ENCODE results near the gene SOX2.

DNA sequence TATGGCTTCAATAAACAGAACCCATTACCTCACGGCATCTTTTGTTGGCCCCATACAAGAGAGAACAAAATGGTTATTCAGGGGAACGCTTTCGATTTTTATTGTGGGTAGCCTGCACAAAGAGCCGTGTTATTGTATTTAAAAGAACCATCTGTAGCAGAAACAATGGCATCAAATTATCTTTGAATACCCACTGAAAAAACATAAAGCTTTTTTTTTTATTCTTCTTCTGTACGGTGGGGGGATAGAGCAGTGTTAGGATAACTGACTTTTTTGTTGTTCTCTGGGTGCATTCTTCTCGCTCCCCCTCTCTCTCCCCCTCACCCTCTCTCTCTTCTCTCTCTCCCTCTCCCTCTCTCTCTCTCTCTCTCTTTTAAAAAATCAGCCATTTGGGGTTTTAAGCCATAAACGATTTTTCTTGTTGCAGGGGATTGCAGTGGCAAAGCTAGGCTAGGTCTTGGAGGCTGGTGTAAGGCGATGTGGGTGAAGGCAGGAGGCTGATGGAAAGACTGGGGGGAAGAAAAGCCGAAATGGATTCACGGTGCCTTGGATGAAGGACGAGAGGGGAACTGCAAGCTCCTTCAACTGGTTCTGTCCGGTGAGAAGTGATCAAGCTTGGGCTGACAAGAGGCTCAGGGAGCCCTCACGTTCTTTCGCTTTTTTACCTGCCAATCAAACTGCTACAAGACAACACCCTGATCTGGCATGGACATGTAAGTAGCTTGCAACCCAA is 12.4 kb upstream of the SOX2 start:
- TF ChIP-seq POLR2A (IDR thresholded peaks at IDR 0.05): no peak
- TF ChIP-seq, protein P1, sequence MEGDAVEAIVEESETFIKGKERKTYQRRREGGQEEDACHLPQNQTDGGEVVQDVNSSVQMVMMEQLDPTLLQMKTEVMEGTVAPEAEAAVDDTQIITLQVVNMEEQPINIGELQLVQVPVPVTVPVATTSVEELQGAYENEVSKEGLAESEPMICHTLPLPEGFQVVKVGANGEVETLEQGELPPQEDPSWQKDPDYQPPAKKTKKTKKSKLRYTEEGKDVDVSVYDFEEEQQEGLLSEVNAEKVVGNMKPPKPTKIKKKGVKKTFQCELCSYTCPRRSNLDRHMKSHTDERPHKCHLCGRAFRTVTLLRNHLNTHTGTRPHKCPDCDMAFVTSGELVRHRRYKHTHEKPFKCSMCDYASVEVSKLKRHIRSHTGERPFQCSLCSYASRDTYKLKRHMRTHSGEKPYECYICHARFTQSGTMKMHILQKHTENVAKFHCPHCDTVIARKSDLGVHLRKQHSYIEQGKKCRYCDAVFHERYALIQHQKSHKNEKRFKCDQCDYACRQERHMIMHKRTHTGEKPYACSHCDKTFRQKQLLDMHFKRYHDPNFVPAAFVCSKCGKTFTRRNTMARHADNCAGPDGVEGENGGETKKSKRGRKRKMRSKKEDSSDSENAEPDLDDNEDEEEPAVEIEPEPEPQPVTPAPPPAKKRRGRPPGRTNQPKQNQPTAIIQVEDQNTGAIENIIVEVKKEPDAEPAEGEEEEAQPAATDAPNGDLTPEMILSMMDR (IDR thresholded peaks at IDR 0.05): no peak
- TF ChIP-seq POLR2AphosphoS5 (IDR thresholded peaks at IDR 0.05): no peak

Measured in stomach (tissue), 4 donors.